ENCODE results near the gene RAD51B.

Gene RAD51B

GRCh38 chr14:68562911-68563250 lies 743.3 kb downstream of the RAD51B start:
- peaks cover 24 to 25% of the 10 kb centered on the region in 2 donors for H3K4me1 ChIP-seq (ENCODE audit: control insufficient read depth in 1 of 2, insufficient read depth in 2 of 2, low read length in 2 of 2)
- H3K9ac ChIP-seq (ENCODE audit: low read depth in 1 of 2, low read length in 2 of 2) = no peak overlapping the region
- H3K4me3 ChIP-seq (ENCODE audit: low read depth in 1 of 2, low read length in 2 of 2) = no peak overlapping the region
- H3K36me3 ChIP-seq (ENCODE audit: control insufficient read depth in 1 of 2, insufficient read depth in 2 of 2, low read length in 2 of 2) = no peaks in the 10 kb centered on the region
- H3K27ac ChIP-seq (ENCODE audit: low read depth, low read length) = peak overlapping the region; percentile 15
- no peaks in the 10 kb centered on the region for H3K27me3 ChIP-seq (ENCODE audit: control insufficient read depth in 1 of 2, insufficient read depth in 2 of 2, low read length in 2 of 2)
- no peaks in the 10 kb centered on the region for H3K9me3 ChIP-seq (ENCODE audit: control insufficient read depth in 1 of 2, low read length in 2 of 2)

DNA sequence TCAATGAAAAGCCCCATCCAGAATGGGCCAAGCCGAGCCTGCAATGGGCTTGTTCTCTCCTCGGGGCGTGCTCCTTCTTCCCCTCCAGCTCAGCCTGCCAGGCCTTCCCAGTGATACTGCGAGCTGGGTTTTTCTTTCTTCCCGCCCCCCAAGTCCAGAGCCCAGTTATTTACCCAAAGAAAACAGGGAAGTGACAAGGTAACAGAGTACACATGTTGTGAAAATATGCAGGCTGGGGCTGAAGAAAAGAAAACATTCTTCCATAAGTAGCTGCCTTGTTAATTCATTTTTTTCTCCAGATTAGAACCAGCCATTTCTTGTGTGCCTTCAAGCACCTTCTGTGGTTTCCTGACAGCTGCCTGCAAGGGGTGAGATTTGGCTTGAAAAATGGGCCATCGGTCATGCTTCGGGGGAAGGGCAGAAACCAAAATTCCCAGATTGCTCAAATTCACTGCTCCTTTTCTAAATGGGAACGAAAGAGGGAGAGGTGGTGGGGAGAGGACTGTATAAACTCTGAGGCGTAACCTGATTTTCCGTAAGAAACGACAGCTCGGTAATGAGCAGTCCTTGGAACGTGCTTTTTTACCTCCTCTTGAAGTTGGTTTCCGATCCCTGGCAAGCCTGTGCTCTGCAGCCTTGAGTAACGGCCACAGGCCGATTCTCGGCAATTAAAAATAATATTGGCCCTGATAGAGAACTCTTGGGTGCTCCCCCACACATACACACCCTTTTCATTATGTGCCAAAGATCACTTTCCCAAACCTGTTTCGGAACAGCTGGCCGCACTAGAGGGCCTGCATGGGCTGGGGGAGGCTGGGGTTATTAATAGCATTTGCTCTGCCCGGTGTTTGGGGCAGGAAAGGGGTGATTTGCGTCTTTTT lies 743.9 kb downstream of the RAD51B start:
- Histone ChIP-seq H3K27me3 (ENCODE audit: control insufficient read depth in 1 of 2, insufficient read depth in 2 of 2, low read length in 2 of 2) (no peaks in the 10 kb centered on the region), H3K9ac (ENCODE audit: low read depth in 1 of 2, low read length in 2 of 2) (no peak overlapping the region), H3K4me3 (ENCODE audit: low read depth in 1 of 2, low read length in 2 of 2) (no peak overlapping the region), H3K9me3 (ENCODE audit: control insufficient read depth in 1 of 2, low read length in 2 of 2) (no peaks in the 10 kb centered on the region), H3K27ac (ENCODE audit: low read depth, low read length) (peak overlapping the region; percentile 15), H3K36me3 (ENCODE audit: control insufficient read depth in 1 of 2, insufficient read depth in 2 of 2, low read length in 2 of 2) (no peaks in the 10 kb centered on the region), H3K4me1 (ENCODE audit: control insufficient read depth in 1 of 2, insufficient read depth in 2 of 2, low read length in 2 of 2) (peaks cover 24 to 25% of the 10 kb centered on the region in 2 donors)

GRCh38 chr14:68564191-68564825 lies 744.7 kb downstream of the RAD51B start:
- Histone ChIP-seq H3K27ac (ENCODE audit: low read depth, low read length) (no peak overlapping the region), H3K4me1 (ENCODE audit: control insufficient read depth in 1 of 2, insufficient read depth in 2 of 2, low read length in 2 of 2) (peaks cover 24 to 25% of the 10 kb centered on the region in 2 donors), H3K9me3 (ENCODE audit: control insufficient read depth in 1 of 2, low read length in 2 of 2) (no peaks in the 10 kb centered on the region), H3K9ac (ENCODE audit: low read depth in 1 of 2, low read length in 2 of 2) (no peak overlapping the region), H3K4me3 (ENCODE audit: low read depth in 1 of 2, low read length in 2 of 2) (no peak overlapping the region), H3K36me3 (ENCODE audit: control insufficient read depth in 1 of 2, insufficient read depth in 2 of 2, low read length in 2 of 2) (no peaks in the 10 kb centered on the region), H3K27me3 (ENCODE audit: control insufficient read depth in 1 of 2, insufficient read depth in 2 of 2, low read length in 2 of 2) (no peaks in the 10 kb centered on the region)

DNA sequence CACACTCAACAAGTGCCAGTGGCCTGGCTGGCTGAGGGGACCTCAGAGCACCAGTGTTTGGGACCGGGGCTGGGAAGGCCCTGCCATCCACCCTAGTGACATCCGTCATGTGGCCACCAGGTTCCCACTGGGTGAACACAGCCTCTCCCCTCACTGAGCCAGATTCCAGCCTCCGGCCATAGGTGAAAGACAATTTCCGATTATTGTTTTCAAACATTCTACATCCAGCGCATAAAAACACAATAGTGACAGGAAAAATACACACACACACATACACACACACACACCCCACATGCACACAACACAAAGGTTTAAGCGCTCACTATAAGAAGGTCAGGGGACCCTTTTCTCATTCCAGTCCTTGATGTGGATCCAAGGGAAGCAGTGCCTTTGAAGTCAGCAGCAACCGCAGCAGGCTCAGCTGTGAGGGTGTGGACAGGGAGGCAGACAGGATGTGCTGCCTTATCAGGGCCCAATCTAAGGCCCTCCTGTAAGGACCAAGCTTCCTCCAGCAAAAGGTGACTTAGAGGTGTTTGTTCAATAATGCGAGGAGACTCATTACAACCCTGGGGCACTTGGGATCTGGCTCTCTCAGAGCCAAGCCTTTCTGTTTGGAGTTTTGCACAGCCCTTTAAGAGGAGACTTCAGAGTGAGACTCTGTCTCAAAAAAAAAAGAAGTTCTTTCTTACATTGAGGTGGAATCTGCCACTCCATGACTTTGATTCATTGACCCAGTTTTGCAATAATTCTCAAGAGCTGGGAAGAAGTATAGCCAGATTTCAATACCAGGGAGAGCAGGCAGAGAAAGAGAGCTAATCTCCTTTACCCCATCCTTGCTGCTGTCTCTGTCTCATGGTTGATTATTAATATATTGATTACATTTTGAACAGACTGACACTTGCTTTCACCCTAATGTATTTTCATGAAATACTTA lies 745.5 kb downstream of the RAD51B start:
- H3K9ac ChIP-seq (ENCODE audit: low read depth in 1 of 2, low read length in 2 of 2) = no peak overlapping the region
- peaks cover 24 to 25% of the 10 kb centered on the region in 2 donors for H3K4me1 ChIP-seq (ENCODE audit: control insufficient read depth in 1 of 2, insufficient read depth in 2 of 2, low read length in 2 of 2)
- H3K9me3 ChIP-seq (ENCODE audit: control insufficient read depth in 1 of 2, low read length in 2 of 2) = no peaks in the 10 kb centered on the region
- no peak overlapping the region for H3K27ac ChIP-seq (ENCODE audit: low read depth, low read length)
- H3K27me3 ChIP-seq (ENCODE audit: control insufficient read depth in 1 of 2, insufficient read depth in 2 of 2, low read length in 2 of 2) = no peaks in the 10 kb centered on the region
- no peak overlapping the region for H3K4me3 ChIP-seq (ENCODE audit: low read depth in 1 of 2, low read length in 2 of 2)
- H3K36me3 ChIP-seq (ENCODE audit: control insufficient read depth in 1 of 2, insufficient read depth in 2 of 2, low read length in 2 of 2) = no peaks in the 10 kb centered on the region

DNA sequence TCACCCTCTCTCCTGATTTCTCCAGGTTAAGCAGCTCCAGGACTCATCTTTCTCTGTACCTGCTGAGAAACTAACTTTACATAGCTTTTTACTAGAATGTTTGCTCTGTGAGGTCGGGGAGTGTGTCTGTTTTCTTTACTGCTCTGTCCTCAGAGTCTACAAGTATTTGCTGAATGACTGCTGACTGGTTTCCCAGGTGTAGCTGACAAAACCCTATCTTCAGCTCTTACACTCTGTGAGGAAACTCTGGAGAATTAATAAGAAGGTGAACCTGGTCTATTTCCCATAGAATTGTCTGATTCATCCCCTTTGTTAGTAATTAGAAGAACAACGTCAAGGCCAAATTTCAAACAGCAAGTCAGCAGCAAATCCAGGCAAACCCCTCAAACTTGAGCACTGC lies 746.5 kb downstream of the RAD51B start:
- Histone ChIP-seq H3K27me3 (ENCODE audit: control insufficient read depth in 1 of 2, insufficient read depth in 2 of 2, low read length in 2 of 2) (no peaks in the 10 kb centered on the region), H3K4me3 (ENCODE audit: low read depth in 1 of 2, low read length in 2 of 2) (no peak overlapping the region), H3K36me3 (ENCODE audit: control insufficient read depth in 1 of 2, insufficient read depth in 2 of 2, low read length in 2 of 2) (no peaks in the 10 kb centered on the region), H3K27ac (ENCODE audit: low read depth, low read length) (no peak overlapping the region), H3K9ac (ENCODE audit: low read depth in 1 of 2, low read length in 2 of 2) (no peak overlapping the region), H3K4me1 (ENCODE audit: control insufficient read depth in 1 of 2, insufficient read depth in 2 of 2, low read length in 2 of 2) (peaks cover 24 to 25% of the 10 kb centered on the region in 2 donors), H3K9me3 (ENCODE audit: control insufficient read depth in 1 of 2, low read length in 2 of 2) (no peaks in the 10 kb centered on the region)

- Histone ChIP-seq H3K4me3 (ENCODE audit: low read depth in 1 of 2, low read length in 2 of 2) (no peak overlapping the region), H3K27ac (ENCODE audit: low read depth, low read length) (no peak overlapping the region), H3K27me3 (ENCODE audit: control insufficient read depth in 1 of 2, insufficient read depth in 2 of 2, low read length in 2 of 2) (no peaks in the 10 kb centered on the region), H3K4me1 (ENCODE audit: control insufficient read depth in 1 of 2, insufficient read depth in 2 of 2, low read length in 2 of 2) (peaks cover 4 to 15% of the 10 kb centered on the region in 2 donors), H3K9me3 (ENCODE audit: control insufficient read depth in 1 of 2, low read length in 2 of 2) (no peaks in the 10 kb centered on the region), H3K36me3 (ENCODE audit: control insufficient read depth in 1 of 2, insufficient read depth in 2 of 2, low read length in 2 of 2) (no peaks in the 10 kb centered on the region), H3K9ac (ENCODE audit: low read depth in 1 of 2, low read length in 2 of 2) (no peak overlapping the region)
Observed at GRCh38 chr14:68568907-68569897, 749.6 kb downstream of the RAD51B start.

- Histone ChIP-seq H3K9ac (ENCODE audit: low read depth in 1 of 2, low read length in 2 of 2) (no peak overlapping the region), H3K4me3 (ENCODE audit: low read depth in 1 of 2, low read length in 2 of 2) (no peak overlapping the region), H3K36me3 (ENCODE audit: control insufficient read depth in 1 of 2, insufficient read depth in 2 of 2, low read length in 2 of 2) (no peaks in the 10 kb centered on the region), H3K4me1 (ENCODE audit: control insufficient read depth in 1 of 2, insufficient read depth in 2 of 2, low read length in 2 of 2) (peaks cover 7 to 10% of the 10 kb centered on the region in 2 donors), H3K9me3 (ENCODE audit: control insufficient read depth in 1 of 2, low read length in 2 of 2) (no peaks in the 10 kb centered on the region), H3K27ac (ENCODE audit: low read depth, low read length) (no peak overlapping the region), H3K27me3 (ENCODE audit: control insufficient read depth in 1 of 2, insufficient read depth in 2 of 2, low read length in 2 of 2) (no peaks in the 10 kb centered on the region)
Observed at GRCh38 chr14:68569970-68570409, 750.4 kb downstream of the RAD51B start.

GRCh38 chr14:68571114-68571591 lies 751.6 kb downstream of the RAD51B start:
- no peak overlapping the region for H3K9ac ChIP-seq (ENCODE audit: low read depth in 1 of 2, low read length in 2 of 2)
- H3K27ac ChIP-seq (ENCODE audit: low read depth, low read length) = no peak overlapping the region
- H3K36me3 ChIP-seq (ENCODE audit: control insufficient read depth in 1 of 2, insufficient read depth in 2 of 2, low read length in 2 of 2) = no peaks in the 10 kb centered on the region
- H3K4me3 ChIP-seq (ENCODE audit: low read depth in 1 of 2, low read length in 2 of 2) = no peak overlapping the region
- peaks cover 3 to 8% of the 10 kb centered on the region in 2 donors for H3K4me1 ChIP-seq (ENCODE audit: control insufficient read depth in 1 of 2, insufficient read depth in 2 of 2, low read length in 2 of 2)
- no peaks in the 10 kb centered on the region for H3K27me3 ChIP-seq (ENCODE audit: control insufficient read depth in 1 of 2, insufficient read depth in 2 of 2, low read length in 2 of 2)
- no peaks in the 10 kb centered on the region for H3K9me3 ChIP-seq (ENCODE audit: control insufficient read depth in 1 of 2, low read length in 2 of 2)

- Histone ChIP-seq H3K36me3 (ENCODE audit: control insufficient read depth in 1 of 2, insufficient read depth in 2 of 2, low read length in 2 of 2) (no peaks in the 10 kb centered on the region), H3K9me3 (ENCODE audit: control insufficient read depth in 1 of 2, low read length in 2 of 2) (no peaks in the 10 kb centered on the region), H3K4me3 (ENCODE audit: low read depth in 1 of 2, low read length in 2 of 2) (no peak overlapping the region), H3K27me3 (ENCODE audit: control insufficient read depth in 1 of 2, insufficient read depth in 2 of 2, low read length in 2 of 2) (no peaks in the 10 kb centered on the region), H3K9ac (ENCODE audit: low read depth in 1 of 2, low read length in 2 of 2) (no peak overlapping the region), H3K4me1 (ENCODE audit: control insufficient read depth in 1 of 2, insufficient read depth in 2 of 2, low read length in 2 of 2) (peaks cover 11 to 15% of the 10 kb centered on the region in 2 donors), H3K27ac (ENCODE audit: low read depth, low read length) (no peak overlapping the region)
Observed at GRCh38 chr14:68571928-68572525, 752.4 kb downstream of the RAD51B start.
